Measurements from ENCODE around the gene IL23R. TPM values are rescaled to one million over a fixed set of nuclear protein-coding genes. Genes with fewer than 3 reads are reported as not detected.

Gene IL23R
- total RNA-seq, 1 experiment from 2014 or later = not detected

DNA sequence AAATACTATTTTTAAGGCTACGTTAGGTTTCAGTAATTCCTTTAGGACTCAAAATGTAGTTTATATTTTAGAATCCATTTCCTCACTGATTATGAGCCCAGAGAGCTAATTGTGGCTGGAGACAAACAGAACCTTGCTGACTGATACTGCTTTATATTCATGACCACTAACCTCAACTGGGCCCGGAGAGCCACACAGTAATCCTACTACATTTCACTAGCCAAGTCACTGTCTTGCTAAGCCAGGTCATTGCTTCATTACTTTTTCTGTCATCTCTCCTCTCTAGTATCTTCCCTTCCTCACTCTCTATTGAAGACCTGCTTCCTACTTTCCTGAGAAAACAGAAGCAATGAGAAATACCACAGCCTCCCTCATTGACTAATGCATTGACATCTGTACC is 24.7 kb downstream of the IL23R start:
- Histone ChIP-seq H3K4me1 (ENCODE audit: control insufficient read depth in 1 of 2, insufficient read depth in 2 of 2, low read length in 2 of 2) (no peaks in the 10 kb centered on the region), H2AFZ (ENCODE audit: low read depth, low read length, poor library complexity, severe bottlenecking) (no peak overlapping the region), H3K4me2 (ENCODE audit: low read length) (no peak overlapping the region), H4K20me1 (ENCODE audit: insufficient read depth) (no peaks in the 10 kb centered on the region), H3K9me3 (ENCODE audit: control insufficient read depth in 1 of 2, insufficient read depth in 1 of 2, low read depth in 1 of 2, low read length in 2 of 2) (no peaks in the 10 kb centered on the region), H3K79me2 (ENCODE audit: insufficient read depth, low read length) (no peaks in the 10 kb centered on the region), H3K9me2 (ENCODE audit: insufficient read depth) (0 out of 2 replicates have a peak, but pooled peaks cover 2% of the 10 kb centered on the region), H3K9ac (ENCODE audit: low read length) (no peak overlapping the region), H3K27ac (ENCODE audit: low read depth, low read length) (no peak overlapping the region), H3K36me3 (ENCODE audit: control insufficient read depth in 1 of 2, insufficient read depth in 2 of 2, low read length in 2 of 2) (no peaks in the 10 kb centered on the region), H3K27me3 (ENCODE audit: insufficient read depth, low read length) (no peaks in the 10 kb centered on the region), H3K4me3 (replicated peaks in 1 of 2; ENCODE audit: low read depth in 1 of 2, low read length in 2 of 2) (no peak overlapping the region)
- ChIA-PET RAD21 (ENCODE audit: low non-redundant PET in 1 of 2, low total read pairs in 2 of 2, uncharacterized antibody in 2 of 2, unreplicated experiment in 2 of 2) (no interaction called here), CTCF (interaction anchor here (1.3 kb wide), 1 partner anchor 23 kb away, joined by 6 read pairs; no protein-coding TSS in a partner anchor), POLR2A (no interaction called here)
- no peak for DNase-seq (ENCODE audit: low read depth, low spot score)
- no peak for ATAC-seq
- no TSS peak for BruUV-seq (replicated peaks)
- intact Hi-C loops (cut with micrococcal nuclease) = no loop called here
- TF ChIP-seq TCF7L2 (IDR thresholded peaks at IDR 0.05; ENCODE audit: borderline replicate concordance, extremely low read depth, insufficient read depth, insufficient read length) (no peak), EGR1 (IDR thresholded peaks at IDR 0.05; ENCODE audit: low read depth) (no peak), JUND (IDR thresholded peaks at IDR 0.05) (no peak), POLR2A (IDR thresholded peaks at IDR 0.05; ENCODE audit: borderline replicate concordance, extremely low read depth, insufficient read depth, insufficient read length) (no peak), POLR2AphosphoS5 (IDR thresholded peaks at IDR 0.05; ENCODE audit: low read depth, low read length) (no peak), SIN3A (IDR thresholded peaks at IDR 0.05; ENCODE audit: low read depth) (no peak), EZH2 (IDR thresholded peaks at IDR 0.05) (no peak), YY1 (IDR thresholded peaks at IDR 0.05; ENCODE audit: extremely low read depth, insufficient replicate concordance, low read depth, low read length) (no peak), FOSL1 (IDR thresholded peaks at IDR 0.05; ENCODE audit: low read depth) (no peak), CEBPB (IDR thresholded peaks at IDR 0.05; ENCODE audit: low read depth) (no peak), SRF (IDR thresholded peaks at IDR 0.05; ENCODE audit: low read depth) (no peak), ELF1 (IDR thresholded peaks at IDR 0.05; ENCODE audit: borderline replicate concordance, low read depth) (no peak), ZNF274 (IDR thresholded peaks at IDR 0.05; ENCODE audit: low read depth, low read length) (no peak)
- TF ChIP-seq, protein P1, sequence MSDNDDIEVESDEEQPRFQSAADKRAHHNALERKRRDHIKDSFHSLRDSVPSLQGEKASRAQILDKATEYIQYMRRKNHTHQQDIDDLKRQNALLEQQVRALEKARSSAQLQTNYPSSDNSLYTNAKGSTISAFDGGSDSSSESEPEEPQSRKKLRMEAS (IDR thresholded peaks at IDR 0.05) = no peak
- TF ChIP-seq, protein P2, sequence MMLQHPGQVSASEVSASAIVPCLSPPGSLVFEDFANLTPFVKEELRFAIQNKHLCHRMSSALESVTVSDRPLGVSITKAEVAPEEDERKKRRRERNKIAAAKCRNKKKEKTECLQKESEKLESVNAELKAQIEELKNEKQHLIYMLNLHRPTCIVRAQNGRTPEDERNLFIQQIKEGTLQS (IDR thresholded peaks at IDR 0.05) = no peak
- TF ChIP-seq, protein P3, sequence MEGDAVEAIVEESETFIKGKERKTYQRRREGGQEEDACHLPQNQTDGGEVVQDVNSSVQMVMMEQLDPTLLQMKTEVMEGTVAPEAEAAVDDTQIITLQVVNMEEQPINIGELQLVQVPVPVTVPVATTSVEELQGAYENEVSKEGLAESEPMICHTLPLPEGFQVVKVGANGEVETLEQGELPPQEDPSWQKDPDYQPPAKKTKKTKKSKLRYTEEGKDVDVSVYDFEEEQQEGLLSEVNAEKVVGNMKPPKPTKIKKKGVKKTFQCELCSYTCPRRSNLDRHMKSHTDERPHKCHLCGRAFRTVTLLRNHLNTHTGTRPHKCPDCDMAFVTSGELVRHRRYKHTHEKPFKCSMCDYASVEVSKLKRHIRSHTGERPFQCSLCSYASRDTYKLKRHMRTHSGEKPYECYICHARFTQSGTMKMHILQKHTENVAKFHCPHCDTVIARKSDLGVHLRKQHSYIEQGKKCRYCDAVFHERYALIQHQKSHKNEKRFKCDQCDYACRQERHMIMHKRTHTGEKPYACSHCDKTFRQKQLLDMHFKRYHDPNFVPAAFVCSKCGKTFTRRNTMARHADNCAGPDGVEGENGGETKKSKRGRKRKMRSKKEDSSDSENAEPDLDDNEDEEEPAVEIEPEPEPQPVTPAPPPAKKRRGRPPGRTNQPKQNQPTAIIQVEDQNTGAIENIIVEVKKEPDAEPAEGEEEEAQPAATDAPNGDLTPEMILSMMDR (IDR thresholded peaks at IDR 0.05 in 2 of 3, conservative IDR thresholded peaks at IDR 0.05 in 1 of 3; ENCODE audit: borderline replicate concordance in 1 of 3, insufficient read depth in 1 of 3, low read depth in 2 of 3, low read length in 2 of 3) = no peak
- TF ChIP-seq, protein P4, sequence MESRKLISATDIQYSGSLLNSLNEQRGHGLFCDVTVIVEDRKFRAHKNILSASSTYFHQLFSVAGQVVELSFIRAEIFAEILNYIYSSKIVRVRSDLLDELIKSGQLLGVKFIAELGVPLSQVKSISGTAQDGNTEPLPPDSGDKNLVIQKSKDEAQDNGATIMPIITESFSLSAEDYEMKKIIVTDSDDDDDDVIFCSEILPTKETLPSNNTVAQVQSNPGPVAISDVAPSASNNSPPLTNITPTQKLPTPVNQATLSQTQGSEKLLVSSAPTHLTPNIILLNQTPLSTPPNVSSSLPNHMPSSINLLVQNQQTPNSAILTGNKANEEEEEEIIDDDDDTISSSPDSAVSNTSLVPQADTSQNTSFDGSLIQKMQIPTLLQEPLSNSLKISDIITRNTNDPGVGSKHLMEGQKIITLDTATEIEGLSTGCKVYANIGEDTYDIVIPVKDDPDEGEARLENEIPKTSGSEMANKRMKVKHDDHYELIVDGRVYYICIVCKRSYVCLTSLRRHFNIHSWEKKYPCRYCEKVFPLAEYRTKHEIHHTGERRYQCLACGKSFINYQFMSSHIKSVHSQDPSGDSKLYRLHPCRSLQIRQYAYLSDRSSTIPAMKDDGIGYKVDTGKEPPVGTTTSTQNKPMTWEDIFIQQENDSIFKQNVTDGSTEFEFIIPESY (IDR thresholded peaks at IDR 0.05; ENCODE audit: extremely low read depth, insufficient replicate concordance, low read length) = no peak

Data from HCT116 (cell line).